Measurements from ENCODE around the gene ERC2.

DNA sequence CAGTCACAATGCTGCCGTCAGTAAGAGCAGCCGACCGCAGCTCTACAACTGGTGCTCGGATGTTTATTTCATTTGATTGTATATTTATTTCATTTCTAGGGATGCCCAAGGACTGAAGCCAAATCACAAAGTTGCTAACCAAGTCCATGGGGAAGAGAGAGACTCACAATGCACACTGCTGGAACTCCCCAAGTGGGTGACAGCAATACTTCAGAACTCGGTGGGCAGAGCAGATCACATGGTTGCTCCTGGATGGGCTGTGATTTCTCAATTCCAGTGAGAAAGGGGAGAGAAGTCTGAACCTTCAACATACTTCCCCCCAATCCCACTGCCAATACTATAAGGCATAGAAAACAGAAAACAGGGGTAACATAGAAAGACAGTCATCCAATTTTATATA, 715.4 kb downstream of the ERC2 start:
- TF ChIP-seq, protein P1, sequence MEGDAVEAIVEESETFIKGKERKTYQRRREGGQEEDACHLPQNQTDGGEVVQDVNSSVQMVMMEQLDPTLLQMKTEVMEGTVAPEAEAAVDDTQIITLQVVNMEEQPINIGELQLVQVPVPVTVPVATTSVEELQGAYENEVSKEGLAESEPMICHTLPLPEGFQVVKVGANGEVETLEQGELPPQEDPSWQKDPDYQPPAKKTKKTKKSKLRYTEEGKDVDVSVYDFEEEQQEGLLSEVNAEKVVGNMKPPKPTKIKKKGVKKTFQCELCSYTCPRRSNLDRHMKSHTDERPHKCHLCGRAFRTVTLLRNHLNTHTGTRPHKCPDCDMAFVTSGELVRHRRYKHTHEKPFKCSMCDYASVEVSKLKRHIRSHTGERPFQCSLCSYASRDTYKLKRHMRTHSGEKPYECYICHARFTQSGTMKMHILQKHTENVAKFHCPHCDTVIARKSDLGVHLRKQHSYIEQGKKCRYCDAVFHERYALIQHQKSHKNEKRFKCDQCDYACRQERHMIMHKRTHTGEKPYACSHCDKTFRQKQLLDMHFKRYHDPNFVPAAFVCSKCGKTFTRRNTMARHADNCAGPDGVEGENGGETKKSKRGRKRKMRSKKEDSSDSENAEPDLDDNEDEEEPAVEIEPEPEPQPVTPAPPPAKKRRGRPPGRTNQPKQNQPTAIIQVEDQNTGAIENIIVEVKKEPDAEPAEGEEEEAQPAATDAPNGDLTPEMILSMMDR (IDR thresholded peaks at IDR 0.05): no peak
- no peak for TF ChIP-seq POLR2A (IDR thresholded peaks at IDR 0.05)

All from heart left ventricle (tissue), 13 donors.